HG03521 (cell line): ENCODE results near the gene RUNX1.
"Not testable (repeated sequence)": the region's sequence is repeated elsewhere in the genome, so short reads cannot be mapped to it uniquely, and the experiment has no call there.

Experiments
- ATAC-seq: cut with Tn5 transposase; IDR thresholded peaks from one replicate; pipeline ENCODE4 v1.9.1; 2021; ENCODE audit warnings: mild to moderate bottlenecking, moderate library complexity; ENCODE audit not compliant: unreplicated experiment

RUNX1 gene

GRCh38 chr21:34973685-34974084 lies 75.4 kb downstream of the RUNX1 start:
- ATAC-seq = no peak

- ATAC-seq = no peak
Measured at GRCh38 chr21:34971656-34972055, 77.4 kb downstream of the RUNX1 start.

GRCh38 chr21:34970566-34970965 lies 78.5 kb downstream of the RUNX1 start:
- ATAC-seq = no peak

- no peak for ATAC-seq
Measured at GRCh38 chr21:34970167-34970500, 79.0 kb downstream of the RUNX1 start.

- ATAC-seq = no peak
Measured at GRCh38 chr21:34969423-34970166, 79.5 kb downstream of the RUNX1 start.

GRCh38 chr21:34968414-34969333 lies 80.4 kb downstream of the RUNX1 start:
- ATAC-seq = no peak

- ATAC-seq = no peak
Measured at GRCh38 chr21:34967509-34968289, 81.4 kb downstream of the RUNX1 start.

- ATAC-seq = not testable (repeated sequence)
Measured at GRCh38 chr21:34966881-34967280, 82.2 kb downstream of the RUNX1 start.

GRCh38 chr21:34965200-34966174 lies 83.6 kb downstream of the RUNX1 start:
- ATAC-seq = no peak

- no peak for ATAC-seq
Measured at GRCh38 chr21:34962586-34963222, 86.4 kb downstream of the RUNX1 start.

GRCh38 chr21:34962136-34962535 lies 87.0 kb downstream of the RUNX1 start:
- ATAC-seq = no peak

GRCh38 chr21:34960687-34961086 lies 88.4 kb downstream of the RUNX1 start:
- ATAC-seq = no peak

- no peak for ATAC-seq
Measured at GRCh38 chr21:34959607-34960006, 89.5 kb downstream of the RUNX1 start.

- ATAC-seq = no peak
Measured at GRCh38 chr21:34958040-34958439, 91.1 kb downstream of the RUNX1 start.

- no peak for ATAC-seq
Measured at GRCh38 chr21:34956416-34957316, 92.4 kb downstream of the RUNX1 start.

GRCh38 chr21:34953950-34954349 lies 95.2 kb downstream of the RUNX1 start:
- no peak for ATAC-seq

- ATAC-seq = no peak
Measured at GRCh38 chr21:34952701-34953100, 96.4 kb downstream of the RUNX1 start.

GRCh38 chr21:34951868-34952267 lies 97.2 kb downstream of the RUNX1 start:
- ATAC-seq = not testable (repeated sequence)

GRCh38 chr21:34950980-34951379 lies 98.1 kb downstream of the RUNX1 start:
- ATAC-seq = no peak
